Right kidney (tissue), 1 donor: ENCODE results near the gene SPEF2.

ENCODE experiments used
- DNase-seq: peaks from one replicate; pipeline ENCODE4 v3.0.0-alpha.2; 2016

The SPEF2 gene

DNA sequence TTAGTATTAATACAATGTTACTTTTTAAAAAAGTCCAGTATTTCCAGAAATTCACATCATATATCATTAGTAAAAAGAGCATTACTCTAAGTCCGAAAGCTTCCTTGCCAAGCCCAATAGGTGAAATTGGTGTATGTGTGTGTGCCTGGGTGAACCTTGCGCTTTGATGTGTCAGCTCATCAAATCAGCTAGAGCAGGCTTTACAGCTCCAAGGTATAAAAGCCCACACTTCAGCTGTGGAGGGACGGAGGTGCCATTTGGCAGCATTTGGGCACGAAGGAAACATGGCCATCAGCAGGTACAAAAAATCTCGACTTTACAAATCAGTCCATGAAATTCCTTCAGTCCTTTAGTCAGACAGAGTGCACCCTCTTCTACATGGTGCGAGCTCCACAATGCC is 162.6 kb downstream of the SPEF2 start:
- no peak for DNase-seq

DNA sequence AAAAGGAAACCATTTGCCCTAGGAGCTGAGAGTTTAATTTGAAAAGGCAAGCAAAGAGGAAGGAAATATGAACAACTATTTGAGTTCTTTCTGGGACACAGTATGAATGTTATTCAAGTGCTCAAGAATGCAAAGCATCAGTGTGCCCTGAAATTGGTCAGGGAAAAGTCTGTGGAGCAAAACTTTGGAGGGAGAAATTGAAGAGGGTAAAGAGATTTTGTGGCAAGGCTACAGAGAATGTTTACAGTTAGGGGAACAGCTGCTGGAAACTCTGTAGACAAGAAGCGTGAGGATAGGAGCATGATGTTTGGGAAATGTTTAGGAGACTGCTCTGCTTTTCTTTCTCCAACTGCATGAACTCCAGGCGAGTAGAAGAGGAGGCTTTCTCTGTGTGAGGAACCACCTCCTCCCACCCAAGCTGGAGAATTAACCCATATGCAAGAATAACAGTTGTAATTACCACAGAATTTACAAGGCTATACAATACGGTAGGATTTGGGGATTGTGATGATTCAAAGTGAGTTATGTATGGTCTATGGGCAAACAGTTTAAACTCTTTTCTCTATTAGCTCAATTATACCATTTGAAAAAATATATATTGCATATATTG is 163.6 kb downstream of the SPEF2 start:
- no peak for DNase-seq

DNA sequence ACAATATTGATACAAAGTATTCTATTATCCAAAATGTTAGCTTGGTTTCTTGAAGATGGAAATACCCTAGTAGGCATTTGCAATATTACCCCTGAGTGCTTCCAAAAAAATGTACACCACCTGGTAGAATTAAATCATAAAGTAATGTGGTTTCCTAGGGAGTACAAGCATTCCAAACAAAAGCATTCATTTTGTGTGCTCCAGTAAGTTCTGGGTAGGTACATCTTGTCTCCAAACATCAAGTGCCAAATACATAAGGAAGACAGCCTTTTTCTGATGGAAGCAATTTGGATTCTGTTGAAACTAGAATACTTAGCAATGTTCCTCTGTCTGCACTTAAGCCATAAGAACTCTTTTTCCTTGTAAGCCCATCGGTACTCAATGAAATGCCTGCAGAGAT is 165.9 kb downstream of the SPEF2 start:
- no peak for DNase-seq

DNA sequence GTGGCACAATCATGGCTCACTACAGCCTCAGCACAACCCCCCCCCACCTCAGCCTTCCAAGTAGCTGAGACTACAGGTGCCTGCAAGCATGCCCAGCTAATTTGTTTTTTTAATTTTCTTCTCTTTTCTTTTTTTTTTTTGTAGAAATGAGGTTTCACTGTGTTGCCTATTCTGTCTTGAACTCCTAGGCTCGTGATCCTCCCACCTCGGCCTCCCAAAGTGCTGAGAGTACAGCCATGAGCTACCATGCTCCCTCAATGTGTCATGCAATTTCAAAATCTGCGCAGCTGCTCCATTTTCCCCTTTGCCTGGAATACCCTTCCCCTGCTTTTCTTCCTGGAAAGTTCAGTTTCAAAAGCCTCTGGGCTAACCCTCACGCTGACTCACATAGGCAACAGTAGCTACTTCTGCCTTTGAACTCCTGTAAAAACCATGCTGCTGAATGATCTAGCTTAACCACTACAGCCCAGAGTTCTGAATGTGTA is 168.0 kb downstream of the SPEF2 start:
- no peak for DNase-seq

DNA sequence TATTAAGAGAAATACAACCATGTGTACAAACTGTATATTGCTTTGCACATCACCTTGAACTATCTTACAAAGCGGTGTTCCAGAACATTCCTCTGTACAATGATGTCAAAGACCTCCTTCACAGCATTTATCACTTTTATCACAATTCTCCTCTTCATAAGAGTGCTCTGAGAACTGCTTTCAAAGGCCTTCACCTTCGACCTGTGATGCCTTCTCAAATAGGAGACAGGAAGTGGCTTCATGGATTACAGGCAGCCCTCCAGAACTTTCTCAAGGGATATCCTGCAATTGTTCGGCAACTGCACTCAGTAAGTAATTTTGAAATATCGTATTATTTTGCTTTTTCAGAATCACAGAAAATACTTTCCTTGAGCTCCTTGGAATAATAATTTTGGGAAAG is 171.1 kb downstream of the SPEF2 start:
- no peak for DNase-seq

DNA sequence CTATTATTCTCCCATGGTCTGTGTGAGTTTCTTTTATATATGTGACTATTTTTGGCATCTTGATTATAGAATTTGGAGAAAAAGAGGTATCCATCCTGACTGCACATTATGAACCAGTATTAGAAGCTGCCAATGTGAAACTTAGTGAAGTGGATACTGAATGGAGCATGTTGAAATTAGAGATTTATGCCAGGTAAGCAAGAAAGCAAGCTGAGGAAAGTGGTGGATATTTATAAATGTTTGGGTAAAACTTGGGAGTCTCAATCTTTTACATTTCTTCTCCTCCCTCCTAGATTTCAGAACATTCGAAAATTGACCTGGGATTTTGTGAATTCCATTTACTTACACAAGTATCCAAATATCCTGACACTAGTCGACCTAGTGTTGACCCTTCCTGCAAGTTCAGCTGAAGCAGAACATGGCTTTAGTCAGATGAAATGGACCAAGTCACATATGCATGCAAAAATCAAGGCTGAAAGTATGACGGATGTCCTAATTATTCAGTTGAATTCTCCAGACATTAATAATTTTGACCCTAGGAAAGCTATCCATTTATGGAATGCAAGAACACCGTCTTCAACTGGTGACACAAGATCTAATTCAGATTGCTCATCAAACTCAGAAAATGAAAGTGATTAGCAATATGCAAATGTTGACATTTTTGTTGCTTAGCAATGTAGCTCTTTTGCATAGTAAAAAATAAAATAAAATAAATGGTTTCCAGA is 172.2 kb downstream of the SPEF2 start:
- DNase-seq = no peak

DNA sequence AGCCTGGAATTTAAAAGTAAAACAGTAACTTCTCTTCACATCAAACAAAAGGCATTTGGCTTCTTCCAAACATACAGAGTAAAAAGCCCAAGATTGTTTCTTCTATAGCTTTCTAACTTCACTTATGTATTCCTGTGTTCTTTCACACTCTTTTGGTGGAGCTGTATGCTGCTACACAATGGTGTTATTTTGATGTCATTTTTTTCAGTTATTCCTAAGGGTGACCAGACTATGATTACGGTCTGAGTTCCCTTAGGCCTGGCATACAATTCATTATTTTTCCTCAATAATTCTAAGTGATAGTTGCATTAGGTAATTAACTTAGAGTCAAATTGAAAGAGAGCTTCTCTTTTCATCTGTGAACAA is 172.8 kb downstream of the SPEF2 start:
- no peak for DNase-seq

DNA sequence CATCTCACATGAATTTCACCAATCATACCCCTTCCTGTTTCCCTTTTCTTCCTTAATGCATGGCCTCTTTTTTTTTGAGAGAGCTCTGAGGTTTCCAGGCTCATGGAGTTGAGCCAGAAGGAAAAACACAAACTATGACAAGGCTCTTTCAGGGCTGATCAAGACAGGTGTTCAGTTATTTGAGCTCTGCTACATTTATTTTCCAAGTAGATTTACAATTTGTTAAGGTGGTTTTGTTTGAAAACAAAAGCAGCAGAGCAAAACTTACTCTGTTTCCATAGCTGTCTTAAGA is 176.6 kb downstream of the SPEF2 start:
- no peak for DNase-seq

DNA sequence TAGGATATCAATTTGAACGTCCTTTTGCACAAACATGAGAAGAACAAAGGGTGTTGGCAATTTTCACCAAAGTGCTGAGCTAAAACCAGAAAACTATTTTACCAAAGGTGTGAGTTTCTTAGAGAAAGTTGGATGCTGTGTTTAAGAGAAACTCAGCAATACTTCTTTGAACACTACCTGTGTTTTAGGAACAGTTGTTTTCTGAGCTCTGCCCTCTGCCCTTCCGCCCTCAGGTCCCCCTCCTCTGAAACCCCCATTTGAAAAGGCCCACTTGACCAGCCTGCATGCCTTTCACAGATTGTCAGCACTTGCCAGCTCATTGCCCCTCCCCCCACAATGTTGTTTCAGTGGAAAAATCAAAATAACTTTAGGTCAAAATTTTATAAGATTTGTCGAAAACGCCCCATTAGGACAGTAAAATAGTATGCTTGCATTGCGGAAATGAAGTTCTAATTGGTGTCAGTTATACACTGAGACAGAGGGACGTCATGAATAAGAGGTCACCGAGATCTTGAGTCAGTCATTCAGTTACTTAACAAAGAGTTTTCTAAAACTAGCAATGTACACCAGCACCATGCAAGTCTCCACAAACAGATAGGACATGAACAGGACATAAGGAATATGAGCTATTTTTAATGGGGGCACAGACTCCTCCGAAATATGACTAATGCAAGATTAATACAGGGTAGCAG is 177.2 kb downstream of the SPEF2 start:
- no peak for DNase-seq

DNA sequence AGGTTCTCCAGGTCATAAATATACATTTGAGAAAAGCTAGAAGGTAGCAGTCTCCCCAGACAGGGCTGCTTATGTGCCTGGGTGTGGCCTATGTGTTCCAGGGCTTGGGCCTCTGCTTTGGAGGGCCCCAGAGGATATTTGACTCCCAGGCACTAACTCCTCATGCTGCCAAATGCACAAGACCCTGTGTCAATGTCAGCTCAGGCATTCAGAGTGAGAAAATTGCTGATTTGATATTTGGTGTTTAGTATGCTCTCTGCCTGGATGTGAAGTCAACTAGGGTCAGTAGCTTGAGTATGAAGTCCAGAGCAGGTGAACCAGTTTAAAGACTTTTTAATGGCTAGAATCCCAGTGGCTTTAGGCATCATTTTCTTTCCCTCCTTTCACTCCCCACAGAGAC is 181.5 kb downstream of the SPEF2 start:
- no peak for DNase-seq

DNA sequence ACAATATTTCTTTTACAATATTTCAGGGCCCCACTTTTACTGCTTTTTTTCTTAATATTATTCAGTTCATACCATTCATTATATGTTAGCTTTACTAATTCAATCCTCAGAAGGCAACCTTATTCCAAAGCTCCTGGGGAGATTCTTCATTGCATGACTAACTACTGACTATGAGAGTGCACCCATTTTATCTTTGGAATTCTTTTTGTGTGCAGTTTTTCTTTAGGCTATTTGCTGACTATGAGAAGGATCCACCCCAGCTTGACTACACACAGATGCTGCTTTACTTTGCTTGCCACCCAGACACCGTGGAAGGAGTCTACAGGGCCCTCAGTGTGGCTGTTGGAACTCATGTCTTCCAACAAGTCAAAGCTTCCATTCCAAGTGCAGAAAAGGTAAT is 182.1 kb downstream of the SPEF2 start:
- DNase-seq = no peak

DNA sequence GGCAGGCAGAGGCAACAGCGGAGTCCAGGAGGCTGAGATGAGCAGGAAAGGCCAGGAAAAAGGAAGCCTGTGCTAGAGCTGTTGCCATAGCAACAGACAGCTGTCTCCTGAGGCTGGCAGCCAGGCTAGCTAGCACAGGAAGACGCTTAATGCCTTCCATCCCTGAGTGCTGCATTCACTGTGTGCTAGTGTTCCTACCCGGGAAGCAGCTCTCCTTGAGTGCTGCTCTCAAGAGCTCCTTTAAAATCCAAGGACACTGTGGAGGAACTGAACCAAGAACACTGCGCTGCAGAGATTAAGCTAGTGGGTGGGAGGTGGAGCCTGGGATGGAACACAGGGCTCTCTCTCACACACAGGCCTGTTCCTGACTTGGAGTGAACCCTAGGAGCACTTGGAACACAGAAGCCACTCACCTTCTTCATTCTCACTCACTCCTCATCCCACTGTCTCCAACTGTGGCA is 185.6 kb downstream of the SPEF2 start:
- DNase-seq = peak; percentile 29

DNA sequence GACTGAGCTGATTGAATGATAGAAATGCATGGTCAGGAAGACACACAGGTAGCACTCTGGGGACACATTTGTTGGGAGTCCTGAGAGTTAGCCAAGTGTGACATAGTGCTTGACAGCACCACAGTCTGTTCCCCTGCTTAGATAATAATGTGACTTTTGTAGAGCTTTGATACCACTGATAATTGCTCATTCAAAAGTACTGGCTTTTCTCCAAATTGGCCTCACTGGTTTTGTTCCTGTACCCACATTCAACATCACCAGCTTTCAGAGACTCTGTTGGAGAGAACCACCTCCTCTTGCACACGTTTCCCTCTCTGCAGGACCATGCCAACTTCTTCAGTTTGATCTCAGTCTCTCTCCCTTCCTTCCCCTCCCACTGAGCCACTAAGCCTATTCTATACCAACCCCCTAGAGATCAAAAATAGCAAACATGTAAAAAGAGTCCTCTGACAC is 186.6 kb downstream of the SPEF2 start:
- no peak for DNase-seq

DNA sequence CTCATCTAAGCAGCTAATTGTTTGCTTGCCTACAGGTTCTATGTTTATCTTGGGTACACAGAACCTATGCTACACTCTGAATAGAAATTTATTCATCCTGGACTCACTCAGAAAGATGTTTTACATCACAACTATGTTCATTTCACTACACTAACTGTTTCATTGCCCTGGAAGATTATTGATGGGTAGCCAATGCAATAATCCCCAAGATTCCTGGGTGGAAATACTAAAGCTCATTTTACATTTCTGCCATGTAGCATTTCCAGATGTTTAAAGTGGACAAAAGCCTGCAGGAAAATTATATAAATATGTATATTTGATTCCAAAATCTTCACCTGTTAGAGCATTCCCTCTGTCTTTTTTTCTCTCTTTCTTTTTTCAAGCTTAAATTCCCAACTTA is 187.2 kb downstream of the SPEF2 start:
- DNase-seq = no peak

DNA sequence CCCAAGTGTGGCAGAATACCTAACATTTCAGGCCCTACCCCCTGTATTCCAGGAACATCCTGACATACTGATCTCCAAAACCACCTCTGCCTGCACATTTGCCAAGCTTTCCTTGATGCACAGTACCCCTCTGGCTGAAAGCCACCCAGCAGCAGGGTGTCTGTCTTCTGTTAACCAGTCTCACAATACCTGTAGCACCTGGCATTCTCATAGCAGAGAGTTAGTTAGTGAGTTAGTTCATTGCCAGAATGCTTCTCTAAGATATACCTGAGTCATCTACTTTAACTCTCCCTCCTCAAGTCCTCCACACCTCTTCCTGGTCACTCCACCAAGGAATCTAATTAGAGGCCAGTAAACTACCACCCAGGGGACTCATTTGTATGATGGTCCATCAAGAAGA is 192.9 kb downstream of the SPEF2 start:
- DNase-seq = no peak

DNA sequence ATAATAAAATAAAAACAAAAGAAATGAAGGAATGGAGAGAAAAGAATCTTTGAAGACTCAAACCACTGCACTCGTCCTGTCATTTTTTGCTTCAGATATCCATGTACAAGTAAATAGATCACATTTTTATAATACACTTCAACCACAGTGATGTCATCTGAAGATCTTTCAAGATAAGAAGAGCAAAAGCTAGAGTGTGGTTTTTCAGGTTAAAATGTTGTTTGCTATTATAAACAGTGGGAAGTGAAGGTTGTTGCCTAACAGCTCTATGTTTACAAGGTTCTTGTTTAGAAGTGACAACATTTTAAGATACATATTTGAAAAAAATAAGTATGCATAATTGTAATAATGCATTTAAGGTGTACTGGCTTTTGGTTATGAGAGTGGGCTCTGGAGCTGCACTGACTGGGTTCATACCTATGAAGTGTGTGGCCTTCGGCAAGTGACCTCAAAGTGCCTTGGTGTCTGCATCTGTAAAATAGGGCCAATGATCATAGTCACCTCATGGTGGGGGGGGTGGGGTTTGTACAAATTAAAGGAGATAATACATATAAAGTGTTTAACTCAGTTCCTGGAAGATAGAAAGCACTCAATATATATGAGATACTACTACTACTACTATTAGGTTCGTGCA is 193.6 kb downstream of the SPEF2 start:
- no peak for DNase-seq

DNA sequence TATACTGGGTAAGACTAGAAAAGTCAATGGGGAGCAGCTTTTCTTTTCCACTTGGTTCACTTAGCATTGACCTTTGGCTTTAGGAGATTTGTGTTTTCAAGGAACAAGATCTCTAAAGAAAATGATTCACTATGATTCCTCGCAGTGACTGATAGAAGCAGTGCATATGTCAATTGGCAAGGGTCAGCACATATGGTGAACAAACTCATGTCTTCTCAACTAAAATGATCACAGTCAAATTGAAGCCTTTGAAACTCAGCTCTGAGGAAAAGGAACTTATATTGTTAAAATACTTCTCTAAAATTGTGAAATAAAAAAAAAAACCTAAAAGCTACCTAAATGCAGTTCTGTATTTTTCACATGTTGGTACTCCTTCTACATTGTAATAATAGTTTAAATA is 195.9 kb downstream of the SPEF2 start:
- DNase-seq = no peak

DNA sequence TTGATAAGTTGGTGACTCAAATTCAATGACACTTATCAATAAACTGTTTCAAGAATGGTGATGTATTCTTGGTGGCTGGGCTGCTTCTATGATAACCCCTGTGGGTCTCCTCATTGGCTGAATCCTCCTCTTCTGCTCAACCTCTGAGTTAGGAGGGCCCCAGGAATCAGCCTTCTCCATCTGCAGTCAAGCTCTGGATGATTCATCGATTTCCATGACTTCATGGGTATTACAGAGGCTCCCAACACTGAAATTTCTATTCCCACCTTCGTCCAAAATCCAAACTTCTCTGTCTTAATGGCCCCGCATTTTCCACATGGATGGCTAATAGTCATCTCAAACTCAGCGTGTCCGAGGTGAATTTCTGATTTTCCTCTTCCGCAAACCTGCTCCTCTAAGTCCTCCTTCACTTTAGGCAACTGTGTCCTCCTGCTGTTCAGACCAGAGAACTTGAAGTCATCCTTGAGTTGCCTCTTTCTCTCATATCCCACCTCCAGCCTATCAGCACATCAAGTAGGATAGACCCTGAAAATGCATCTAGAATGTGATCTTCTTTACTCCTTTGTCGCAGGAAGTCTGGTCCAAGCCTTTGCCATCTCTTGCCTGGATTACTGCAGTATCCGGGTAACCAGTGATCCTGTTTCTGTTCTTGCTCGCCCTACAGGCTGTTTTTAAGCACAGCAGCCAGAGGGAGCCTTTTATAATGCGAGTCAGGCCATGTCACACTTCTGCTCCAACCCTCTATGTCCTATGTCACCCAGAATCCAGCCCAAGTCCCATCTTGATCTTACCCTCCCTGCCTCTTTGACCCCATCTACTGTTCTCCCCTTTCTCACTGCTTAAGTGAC is 197.7 kb downstream of the SPEF2 start:
- no peak for DNase-seq

DNA sequence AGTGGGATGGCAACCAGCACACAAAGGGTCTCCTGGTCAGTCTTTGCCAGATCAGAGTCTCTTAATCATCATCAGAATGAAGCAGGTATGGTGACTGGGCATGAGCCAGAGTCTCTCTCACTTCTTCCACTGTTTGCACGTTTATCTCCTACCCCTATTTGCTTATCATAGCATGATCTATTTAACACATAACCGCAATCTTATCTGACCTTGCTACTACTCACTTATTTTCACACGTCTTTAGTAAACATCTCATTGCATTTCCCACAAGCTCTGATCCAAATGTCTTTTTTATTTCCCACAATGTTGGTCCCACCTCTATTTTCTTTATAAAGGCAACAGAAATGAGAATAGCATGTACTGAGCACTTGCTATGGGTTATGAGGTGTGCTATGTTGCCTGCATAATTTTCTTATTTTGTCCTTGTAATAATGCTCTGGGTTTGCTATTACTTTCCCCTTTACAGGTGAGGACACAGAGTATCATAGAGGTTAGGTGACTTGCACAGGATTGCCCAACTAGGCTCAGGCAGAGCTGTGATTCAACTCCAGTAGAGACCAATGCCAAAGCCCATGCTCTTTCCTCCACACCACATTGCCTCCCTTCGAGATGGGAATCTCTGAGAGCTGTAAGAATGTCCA is 199.3 kb downstream of the SPEF2 start:
- no peak for DNase-seq

DNA sequence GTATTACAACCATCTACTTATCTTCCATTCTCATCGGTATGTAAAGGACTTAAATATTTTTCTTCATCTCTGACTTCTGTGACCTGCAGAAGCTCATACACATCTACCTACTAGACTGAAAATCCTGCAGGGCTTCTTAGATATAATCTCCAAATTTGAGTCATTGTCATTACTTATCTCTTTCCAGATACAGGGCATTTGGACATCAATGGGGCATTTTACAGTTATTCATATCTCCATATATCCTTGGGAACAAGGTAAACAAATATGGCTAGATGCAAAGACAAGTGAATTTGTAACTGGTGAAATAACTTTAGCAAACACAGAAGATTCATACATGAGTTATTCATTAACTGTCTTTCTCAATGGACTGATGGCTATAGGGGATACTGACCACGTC is 201.4 kb downstream of the SPEF2 start:
- no peak for DNase-seq

DNA sequence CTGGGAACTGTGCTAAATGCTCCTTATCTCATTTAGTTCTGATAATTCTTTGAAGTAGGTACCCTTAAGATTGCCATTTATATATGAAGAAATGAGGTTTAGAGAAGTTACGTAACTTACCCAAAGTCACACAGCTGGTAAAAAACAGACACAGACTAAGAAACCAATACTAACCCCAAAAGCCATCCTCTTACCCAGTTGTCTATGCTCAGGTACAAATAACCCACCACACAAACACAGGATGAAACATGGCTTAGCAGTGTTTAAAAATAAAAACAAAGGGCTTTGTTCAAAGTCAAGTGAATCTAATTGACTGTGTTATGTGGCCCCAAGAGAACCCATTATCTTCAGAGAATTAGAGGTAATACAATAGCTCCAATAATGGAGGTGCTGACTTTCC is 202.0 kb downstream of the SPEF2 start:
- no peak for DNase-seq

DNA sequence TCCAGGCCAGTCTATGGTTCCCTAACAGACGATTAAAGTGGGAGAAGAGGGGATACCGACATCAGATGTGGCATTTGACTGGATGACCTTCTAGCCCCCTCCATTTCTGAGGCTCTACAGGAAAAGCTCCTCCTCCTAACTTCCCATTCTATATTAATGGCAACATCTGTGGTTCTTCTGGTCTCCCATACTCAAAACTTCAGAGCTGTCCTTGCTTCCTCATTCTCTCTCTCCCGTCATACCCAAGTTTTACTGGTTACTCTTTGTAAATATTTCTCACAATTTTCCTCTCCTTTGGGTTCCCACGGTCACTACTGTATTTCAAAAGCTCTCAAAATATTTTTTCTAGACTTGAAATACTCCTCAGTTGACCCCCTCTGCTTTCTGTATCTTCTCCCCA is 203.1 kb downstream of the SPEF2 start:
- DNase-seq = no peak
